ENCODE data around the gene CD33. TPM values are rescaled to one million over a fixed set of nuclear protein-coding genes. Genes with fewer than 3 reads are reported as not detected.

CD33 gene
- total RNA-seq, 1 experiment from 2014 or later: not detected

DNA sequence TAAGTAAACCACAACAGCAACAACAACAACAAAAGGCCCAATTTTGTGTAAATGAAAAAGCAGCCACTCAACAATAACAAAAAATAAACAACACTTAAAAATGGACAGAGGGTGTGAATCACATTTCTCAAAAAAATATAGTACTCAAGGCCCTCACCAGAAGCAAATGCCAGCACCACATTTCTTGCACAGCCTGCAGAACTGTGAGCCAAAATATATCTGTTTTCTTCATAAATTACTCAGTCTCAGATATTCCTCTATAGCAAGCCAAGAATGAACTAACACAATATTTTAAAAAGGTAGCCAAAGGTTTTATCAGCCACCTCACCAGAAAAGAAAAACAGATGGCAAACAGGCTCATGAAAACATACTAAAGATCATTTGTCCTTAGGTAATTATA is 3.9 kb upstream of the CD33 start:
- intact Hi-C loops (cut with micrococcal nuclease; ENCODE audit: unreplicated experiment): no loop called here
- TF ChIP-seq, protein P1, sequence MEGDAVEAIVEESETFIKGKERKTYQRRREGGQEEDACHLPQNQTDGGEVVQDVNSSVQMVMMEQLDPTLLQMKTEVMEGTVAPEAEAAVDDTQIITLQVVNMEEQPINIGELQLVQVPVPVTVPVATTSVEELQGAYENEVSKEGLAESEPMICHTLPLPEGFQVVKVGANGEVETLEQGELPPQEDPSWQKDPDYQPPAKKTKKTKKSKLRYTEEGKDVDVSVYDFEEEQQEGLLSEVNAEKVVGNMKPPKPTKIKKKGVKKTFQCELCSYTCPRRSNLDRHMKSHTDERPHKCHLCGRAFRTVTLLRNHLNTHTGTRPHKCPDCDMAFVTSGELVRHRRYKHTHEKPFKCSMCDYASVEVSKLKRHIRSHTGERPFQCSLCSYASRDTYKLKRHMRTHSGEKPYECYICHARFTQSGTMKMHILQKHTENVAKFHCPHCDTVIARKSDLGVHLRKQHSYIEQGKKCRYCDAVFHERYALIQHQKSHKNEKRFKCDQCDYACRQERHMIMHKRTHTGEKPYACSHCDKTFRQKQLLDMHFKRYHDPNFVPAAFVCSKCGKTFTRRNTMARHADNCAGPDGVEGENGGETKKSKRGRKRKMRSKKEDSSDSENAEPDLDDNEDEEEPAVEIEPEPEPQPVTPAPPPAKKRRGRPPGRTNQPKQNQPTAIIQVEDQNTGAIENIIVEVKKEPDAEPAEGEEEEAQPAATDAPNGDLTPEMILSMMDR (conservative IDR thresholded peaks at IDR 0.05; ENCODE audit: low read depth, low read length): no peak
- TF ChIP-seq EZH2 (IDR thresholded peaks at IDR 0.05; ENCODE audit: borderline replicate concordance, low read depth, low read length, poor library complexity, severe bottlenecking): no peak
- Histone ChIP-seq H3K27ac (ENCODE audit: low read depth, low read length, poor library complexity, severe bottlenecking) (no peak overlapping the region), H3K4me3 (ENCODE audit: low read depth, low read length, poor library complexity, severe bottlenecking) (no peak overlapping the region), H3K36me3 (ENCODE audit: insufficient read depth, low read length, poor library complexity, severe bottlenecking) (no peaks in the 10 kb centered on the region), H3K27me3 (replicated peaks; ENCODE audit: insufficient read depth, low read depth, low read length, poor library complexity) (peaks cover 26% of the 10 kb centered on the region), H3K9me3 (ENCODE audit: low read depth, low read length, poor library complexity, severe bottlenecking) (no peaks in the 10 kb centered on the region), H3K4me1 (ENCODE audit: insufficient read depth, low read length, poor library complexity, severe bottlenecking) (no peaks in the 10 kb centered on the region)
- CTCF ChIA-PET: no interaction called here
- no TSS peak for BruUV-seq (replicated peaks)
- DNase-seq (ENCODE audit: low spot score): no peak
- POLR2A ChIA-PET (ENCODE audit: low non-redundant PET): no interaction called here

DNA sequence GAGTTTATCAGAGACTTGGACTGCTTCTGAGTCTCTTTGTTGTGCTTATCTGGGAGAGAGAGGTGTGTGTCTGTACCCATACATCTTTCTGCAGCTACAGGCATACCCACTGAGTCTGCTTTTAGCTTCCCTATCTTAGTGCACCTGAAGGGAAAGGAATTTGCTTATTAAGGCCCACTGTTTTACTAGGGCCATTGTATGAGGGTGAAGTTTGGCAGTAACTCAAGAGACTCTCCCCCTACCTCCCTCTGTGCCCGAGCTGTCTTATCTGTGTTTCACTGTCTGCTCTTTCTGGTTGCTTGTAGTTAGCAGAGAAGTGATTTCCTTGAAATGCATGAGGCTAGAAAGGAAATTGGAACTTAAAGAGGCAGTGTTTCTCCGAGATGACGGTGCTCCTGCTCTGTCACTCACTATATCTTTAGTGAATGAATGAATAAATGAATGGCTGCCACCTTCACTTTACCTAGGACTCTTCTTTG is 678 bp upstream of the CD33 start:
- POLR2A ChIA-PET (ENCODE audit: low non-redundant PET): no interaction called here
- no peak overlapping the region for H3K4me3 ChIP-seq (ENCODE audit: low read depth, low read length, poor library complexity, severe bottlenecking)
- H3K27ac ChIP-seq (ENCODE audit: low read depth, low read length, poor library complexity, severe bottlenecking): no peak overlapping the region
- peaks cover 48% of the 10 kb centered on the region for H3K27me3 ChIP-seq (replicated peaks; ENCODE audit: insufficient read depth, low read depth, low read length, poor library complexity)
- TF ChIP-seq EZH2 (IDR thresholded peaks at IDR 0.05; ENCODE audit: borderline replicate concordance, low read depth, low read length, poor library complexity, severe bottlenecking): no peak
- TF ChIP-seq, protein P1 (conservative IDR thresholded peaks at IDR 0.05; ENCODE audit: low read depth, low read length): no peak
- intact Hi-C loops (cut with micrococcal nuclease; ENCODE audit: unreplicated experiment): no loop called here
- DNase-seq (ENCODE audit: low spot score): no peak
- CTCF ChIA-PET: no interaction called here
- H3K36me3 ChIP-seq (ENCODE audit: insufficient read depth, low read length, poor library complexity, severe bottlenecking): no peaks in the 10 kb centered on the region
- H3K4me1 ChIP-seq (ENCODE audit: insufficient read depth, low read length, poor library complexity, severe bottlenecking): no peaks in the 10 kb centered on the region
- H3K9me3 ChIP-seq (ENCODE audit: low read depth, low read length, poor library complexity, severe bottlenecking): no peaks in the 10 kb centered on the region
- BruUV-seq (replicated peaks): no TSS peak

DNA sequence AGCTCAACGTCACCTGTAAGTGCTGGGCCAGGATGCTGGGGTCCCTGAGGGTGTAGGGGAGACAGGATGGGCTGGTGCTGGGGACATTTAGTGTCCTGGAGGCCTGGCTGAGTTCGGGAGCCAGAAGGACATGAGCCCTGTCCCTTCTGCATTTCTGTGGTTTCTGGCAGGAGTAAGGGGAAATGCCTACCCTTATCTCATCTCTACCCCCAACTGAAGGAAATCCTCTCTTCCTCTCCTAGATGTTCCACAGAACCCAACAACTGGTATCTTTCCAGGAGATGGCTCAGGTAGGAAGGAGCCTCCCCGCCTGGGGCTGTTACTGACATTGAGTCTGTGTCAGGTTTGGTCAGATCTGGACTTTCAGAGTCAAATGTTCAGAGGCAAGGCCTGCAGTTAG is 1.2 kb downstream of the CD33 start:
- BruUV-seq (replicated peaks): no TSS peak
- intact Hi-C loops (cut with micrococcal nuclease; ENCODE audit: unreplicated experiment): no loop called here
- CTCF ChIA-PET: no interaction called here

More for the DNA sequence above, 1.2 kb downstream of the CD33 start:
- H3K27me3 ChIP-seq (replicated peaks; ENCODE audit: insufficient read depth, low read depth, low read length, poor library complexity): peaks cover 60% of the 10 kb centered on the region
- no peak for TF ChIP-seq EZH2 (IDR thresholded peaks at IDR 0.05; ENCODE audit: borderline replicate concordance, low read depth, low read length, poor library complexity, severe bottlenecking)
- TF ChIP-seq, protein P1 (conservative IDR thresholded peaks at IDR 0.05; ENCODE audit: low read depth, low read length): no peak
- POLR2A ChIA-PET (ENCODE audit: low non-redundant PET): no interaction called here
- H3K4me1 ChIP-seq (ENCODE audit: insufficient read depth, low read length, poor library complexity, severe bottlenecking): no peaks in the 10 kb centered on the region
- H3K36me3 ChIP-seq (ENCODE audit: insufficient read depth, low read length, poor library complexity, severe bottlenecking): no peaks in the 10 kb centered on the region
- DNase-seq (ENCODE audit: low spot score): no peak
- H3K4me3 ChIP-seq (ENCODE audit: low read depth, low read length, poor library complexity, severe bottlenecking): no peak overlapping the region
- no peaks in the 10 kb centered on the region for H3K9me3 ChIP-seq (ENCODE audit: low read depth, low read length, poor library complexity, severe bottlenecking)
- H3K27ac ChIP-seq (ENCODE audit: low read depth, low read length, poor library complexity, severe bottlenecking): no peak overlapping the region

Measured in A673 (cell line).